DND-41 (cell line): ENCODE results near the gene FHOD3.

Experiments
- ATAC-seq: fragments of 200-7000 bp; cut with Tn5 transposase; 3 replicates; pipeline ENCODE4 v1.9.1; 2021; ENCODE audit warnings: low read depth; ENCODE audit not compliant: insufficient read depth
- DNase-seq: peaks from one replicate; pipeline ENCODE4 v3.0.0-alpha.2; 2020
- H2AFZ ChIP-seq: 2 replicates; pipeline ENCODE4 v1.6.0; 2012; ENCODE audit warnings: low read depth, low read length
- H3K27ac ChIP-seq: 2 replicates; pipeline ENCODE4 v1.5.1; 2012; ENCODE audit warnings: low read length, inconsistent platforms
- H3K27me3 ChIP-seq: fragments of 200-600 bp; sonication (generic); 2 replicates; pipeline ENCODE4 v1.6.0; 2012; ENCODE audit warnings: low read length, mild to moderate bottlenecking, inconsistent platforms; ENCODE audit not compliant: insufficient read depth, poor library complexity
- H3K36me3 ChIP-seq: 2 replicates; pipeline ENCODE4 v1.5.1; 2012; ENCODE audit warnings: low read length, inconsistent platforms; ENCODE audit not compliant: insufficient read depth
- H3K4me1 ChIP-seq: 2 replicates; pipeline ENCODE4 v1.5.1; 2012; ENCODE audit warnings: mild to moderate bottlenecking, low read length; ENCODE audit not compliant: insufficient read depth
- H3K4me2 ChIP-seq: 2 replicates; pipeline ENCODE4 v1.6.0; 2012; ENCODE audit warnings: mild to moderate bottlenecking, moderate library complexity, low read length, inconsistent platforms; ENCODE audit not compliant: insufficient read depth
- H3K4me3 ChIP-seq, 2 experiments: fragments of 200-600 bp in 1 of 2; shearing (Covaris generic) in 1 of 2; 2 replicates each; pipeline ENCODE4 v1.5.1; 2012 to 2016; ENCODE audit warnings: inconsistent platforms in 2 of 2, low read length in 2 of 2, mild to moderate bottlenecking in 2 of 2, low read depth in 1 of 2, moderate library complexity in 1 of 2
- H3K79me2 ChIP-seq: 2 replicates; pipeline ENCODE4 v1.6.0; 2012; ENCODE audit warnings: low read length, inconsistent platforms; ENCODE audit not compliant: insufficient read depth
- H3K9ac ChIP-seq: 2 replicates; pipeline ENCODE4 v1.6.0; 2012; ENCODE audit warnings: low read depth, mild to moderate bottlenecking, inconsistent platforms, low read length, moderate library complexity
- H3K9me3 ChIP-seq: 2 replicates; pipeline ENCODE4 v1.5.1; 2012; ENCODE audit warnings: low read length, moderate library complexity, mild to moderate bottlenecking, inconsistent platforms; ENCODE audit not compliant: insufficient read depth, severe bottlenecking
- H4K20me1 ChIP-seq: 2 replicates; pipeline ENCODE4 v1.6.0; 2012; ENCODE audit warnings: low read length; ENCODE audit not compliant: insufficient read depth
- EZH2 ChIP-seq: IDR thresholded peaks from 3 replicates; pipeline ENCODE4 v1.6.1; 2012; ENCODE audit warnings: borderline replicate concordance, low read depth, mild to moderate bottlenecking, moderate library complexity, low read length, inconsistent platforms; ENCODE audit not compliant: severe bottlenecking
- TF ChIP-seq, protein P1 (sequence below): IDR thresholded peaks from 2 replicates; pipeline ENCODE4 v1.5.1; 2012; ENCODE audit warnings: borderline replicate concordance, low read length, moderate library complexity, mild to moderate bottlenecking; ENCODE audit not compliant: poor library complexity, severe bottlenecking; ENCODE audit errors: extremely low read depth

Gene FHOD3

DNA sequence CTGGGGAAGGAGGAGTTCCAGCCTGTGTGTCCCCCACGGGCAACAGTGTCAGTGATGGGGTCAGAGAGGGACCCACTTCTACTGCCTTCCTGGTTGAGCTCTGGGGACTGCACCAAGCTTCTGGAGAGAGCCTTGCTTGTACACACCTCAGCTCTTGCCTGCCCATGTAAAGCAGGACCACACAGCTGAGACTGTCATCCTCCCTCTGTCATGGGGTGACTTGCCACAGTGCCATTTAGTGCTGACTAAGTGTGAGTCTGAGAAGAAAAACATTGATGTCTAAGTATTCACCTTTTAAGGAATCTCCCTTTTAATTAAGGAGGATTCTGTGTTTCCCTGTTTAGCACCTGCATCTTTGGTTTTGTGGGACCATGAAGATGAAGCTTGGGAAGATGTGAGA, 159.1 kb downstream of the FHOD3 start:
- H3K4me3 ChIP-seq: no peak overlapping the region
- TF ChIP-seq EZH2: no peak
- TF ChIP-seq, protein P1, sequence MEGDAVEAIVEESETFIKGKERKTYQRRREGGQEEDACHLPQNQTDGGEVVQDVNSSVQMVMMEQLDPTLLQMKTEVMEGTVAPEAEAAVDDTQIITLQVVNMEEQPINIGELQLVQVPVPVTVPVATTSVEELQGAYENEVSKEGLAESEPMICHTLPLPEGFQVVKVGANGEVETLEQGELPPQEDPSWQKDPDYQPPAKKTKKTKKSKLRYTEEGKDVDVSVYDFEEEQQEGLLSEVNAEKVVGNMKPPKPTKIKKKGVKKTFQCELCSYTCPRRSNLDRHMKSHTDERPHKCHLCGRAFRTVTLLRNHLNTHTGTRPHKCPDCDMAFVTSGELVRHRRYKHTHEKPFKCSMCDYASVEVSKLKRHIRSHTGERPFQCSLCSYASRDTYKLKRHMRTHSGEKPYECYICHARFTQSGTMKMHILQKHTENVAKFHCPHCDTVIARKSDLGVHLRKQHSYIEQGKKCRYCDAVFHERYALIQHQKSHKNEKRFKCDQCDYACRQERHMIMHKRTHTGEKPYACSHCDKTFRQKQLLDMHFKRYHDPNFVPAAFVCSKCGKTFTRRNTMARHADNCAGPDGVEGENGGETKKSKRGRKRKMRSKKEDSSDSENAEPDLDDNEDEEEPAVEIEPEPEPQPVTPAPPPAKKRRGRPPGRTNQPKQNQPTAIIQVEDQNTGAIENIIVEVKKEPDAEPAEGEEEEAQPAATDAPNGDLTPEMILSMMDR: no peak
- no peaks in the 10 kb centered on the region for H3K4me1 ChIP-seq
- no peak for ATAC-seq
- no peaks in the 10 kb centered on the region for H3K79me2 ChIP-seq
- no peak overlapping the region for H2AFZ ChIP-seq
- no peak overlapping the region for H3K9ac ChIP-seq
- H3K9me3 ChIP-seq: no peaks in the 10 kb centered on the region
- H3K36me3 ChIP-seq: no peaks in the 10 kb centered on the region
- H3K27ac ChIP-seq: no peak overlapping the region
- H3K27me3 ChIP-seq: peaks cover 15% of the 10 kb centered on the region
- H3K4me2 ChIP-seq: no peak overlapping the region
- no peak for DNase-seq
- H4K20me1 ChIP-seq: no peaks in the 10 kb centered on the region

DNA sequence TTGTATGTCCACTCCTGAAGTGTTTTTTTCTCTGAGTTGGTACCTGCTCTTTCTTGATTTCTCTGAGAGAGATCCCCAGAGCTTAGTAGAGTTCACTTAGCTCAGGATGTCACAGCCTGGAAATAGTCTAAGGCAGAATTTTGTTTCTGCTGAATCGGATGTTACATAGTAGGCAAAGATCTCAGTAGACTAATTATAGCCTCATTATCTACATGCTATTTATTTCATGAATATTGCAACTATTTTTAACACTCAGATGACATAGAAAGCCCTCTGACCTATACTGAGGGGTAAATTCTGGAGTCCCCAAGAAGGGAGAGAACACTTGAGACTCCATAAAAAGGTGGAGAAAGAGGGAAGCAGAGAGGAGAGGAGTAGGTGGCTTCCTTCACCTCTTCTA, 160.2 kb downstream of the FHOD3 start:
- Histone ChIP-seq H3K27ac (no peak overlapping the region), H3K4me2 (no peak overlapping the region), H3K4me3 (no peak overlapping the region), H3K9ac (no peak overlapping the region), H3K4me1 (no peaks in the 10 kb centered on the region), H3K79me2 (no peaks in the 10 kb centered on the region), H3K36me3 (no peaks in the 10 kb centered on the region), H2AFZ (no peak overlapping the region), H3K27me3 (peaks cover 17% of the 10 kb centered on the region), H4K20me1 (no peaks in the 10 kb centered on the region), H3K9me3 (no peaks in the 10 kb centered on the region)
- ATAC-seq (no peak), DNase-seq (no peak)
- no peak for TF ChIP-seq EZH2
- TF ChIP-seq, protein P1: no peak

DNA sequence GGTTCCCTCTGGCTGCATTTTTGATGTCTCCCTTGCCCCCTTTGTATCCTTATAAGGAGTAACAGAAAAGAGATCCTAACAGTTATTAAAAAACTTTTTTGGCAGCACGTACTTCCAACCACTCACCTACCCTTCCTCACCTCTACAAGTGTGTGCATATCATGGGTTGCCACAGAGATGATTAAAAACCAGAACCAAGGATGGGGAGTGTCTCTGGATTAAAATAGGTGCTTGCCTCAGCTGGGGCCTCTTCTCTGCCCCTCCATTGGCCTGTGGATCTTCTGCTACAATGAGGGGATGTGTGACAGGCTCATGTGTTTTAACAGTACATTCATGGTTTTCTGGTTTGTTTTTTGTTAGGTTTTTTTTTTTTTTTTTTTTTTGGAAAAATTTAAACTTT, 160.8 kb downstream of the FHOD3 start:
- TF ChIP-seq, protein P1: no peak
- no peak for TF ChIP-seq EZH2
- ATAC-seq (no peak), DNase-seq (no peak)
- Histone ChIP-seq H3K4me3 (no peak overlapping the region), H3K36me3 (no peaks in the 10 kb centered on the region), H3K27ac (no peak overlapping the region), H3K9ac (no peak overlapping the region), H3K79me2 (no peaks in the 10 kb centered on the region), H2AFZ (no peak overlapping the region), H3K4me1 (no peaks in the 10 kb centered on the region), H3K4me2 (no peak overlapping the region), H4K20me1 (no peaks in the 10 kb centered on the region), H3K27me3 (peaks cover 17% of the 10 kb centered on the region), H3K9me3 (no peaks in the 10 kb centered on the region)

DNA sequence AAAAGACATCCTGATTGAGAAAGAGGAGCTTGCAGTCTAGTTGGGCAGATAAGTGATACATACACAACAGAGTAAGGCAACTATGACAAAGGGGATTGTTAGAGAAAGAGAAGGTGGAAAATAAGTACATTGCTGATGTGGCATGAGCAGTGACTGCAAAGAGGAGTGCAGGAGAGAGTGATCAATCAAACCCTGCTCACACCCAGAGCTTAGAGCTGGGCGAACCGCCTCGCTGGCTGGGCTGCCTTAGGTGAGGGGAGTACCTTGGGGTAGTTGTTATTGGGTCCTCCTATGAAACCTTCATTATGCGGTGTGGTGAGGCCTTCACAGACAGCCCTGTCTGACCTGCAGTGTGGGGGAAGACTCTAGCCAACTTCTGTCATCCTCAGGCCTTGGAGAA, 161.7 kb downstream of the FHOD3 start:
- peaks cover 13% of the 10 kb centered on the region for H3K27me3 ChIP-seq
- H2AFZ ChIP-seq: no peak overlapping the region
- no peak overlapping the region for H3K4me3 ChIP-seq
- H3K27ac ChIP-seq: no peak overlapping the region
- TF ChIP-seq, protein P1: no peak
- no peak for TF ChIP-seq EZH2
- H3K9ac ChIP-seq: no peak overlapping the region
- H4K20me1 ChIP-seq: no peaks in the 10 kb centered on the region
- no peak for DNase-seq
- H3K9me3 ChIP-seq: no peaks in the 10 kb centered on the region
- no peaks in the 10 kb centered on the region for H3K79me2 ChIP-seq
- no peak for ATAC-seq
- H3K4me1 ChIP-seq: no peaks in the 10 kb centered on the region
- H3K4me2 ChIP-seq: no peak overlapping the region
- H3K36me3 ChIP-seq: no peaks in the 10 kb centered on the region
